Esophagus muscularis mucosa (tissue), 4 donors: ENCODE results near the gene CALML6. TPM values are rescaled to one million over a fixed set of nuclear protein-coding genes. Genes with fewer than 3 reads are reported as not detected.

Experiments used
- DNase-seq: peaks from one replicate; pipeline ENCODE4 v3.0.0-alpha.2; 2017; ENCODE audit errors: extremely low spot score
- H3K27ac ChIP-seq, 4 donors: fragments of 200-600 bp; sonication (generic); replicated peaks in 1 of 4; 1 replicate in 3 of 4; 2 replicates in 1 of 4; pipeline ENCODE4 v1.5.1; 2016 to 2019; ENCODE audit warnings: mild to moderate bottlenecking in 1 of 4
- H3K27me3 ChIP-seq, 4 donors: fragments of 200-600 bp; sonication (generic); one replicate each; pipeline versions ENCODE4 v1.5.1 to v1.6.0; 2016 to 2019
- H3K36me3 ChIP-seq, 4 donors: fragments of 200-600 bp; sonication (generic); one replicate each; pipeline ENCODE4 v1.5.1; 2016 to 2019
- H3K4me1 ChIP-seq, 4 donors: fragments of 200-600 bp; sonication (generic); one replicate each; pipeline ENCODE4 v1.5.1; 2016 to 2019
- H3K4me3 ChIP-seq, 4 donors: fragments of 200-600 bp; sonication (generic); 1 replicate in 2 of 4; 2 replicates in 2 of 4; pipeline ENCODE4 v1.5.1; 2016 to 2019; ENCODE audit warnings: mild to moderate bottlenecking in 4 of 4, moderate library complexity in 1 of 4
- H3K9me3 ChIP-seq, 4 donors: fragments of 200-600 bp; sonication (generic); 1 replicate in 3 of 4; 2 replicates in 1 of 4; pipeline ENCODE4 v1.5.1; 2016 to 2019
- EP300 ChIP-seq: sonication (generic); formaldehyde crosslinking; IDR thresholded peaks from one replicate; pipeline ENCODE4 v1.6.1; 2017; ENCODE audit warnings: antibody characterized with exemption
- POLR2A ChIP-seq: fragments of 450-650 bp; IDR thresholded peaks from one replicate; pipeline ENCODE4 v1.6.1; 2017; ENCODE audit warnings: antibody characterized with exemption, moderate library complexity, mild to moderate bottlenecking, low read depth
- POLR2AphosphoS5 ChIP-seq, 2 donors: sonication (generic); formaldehyde crosslinking; IDR thresholded peaks; one replicate each; pipeline ENCODE4 v1.6.1; 2017; ENCODE audit warnings: antibody characterized with exemption in 2 of 2
- WGBS: methylation state at CpG from one replicate; pipeline ENCODE4 v1.1.5; 2018; 5-methylcytosine and 5-hydroxymethylcytosine counted together
- intact Hi-C: fragments of 100-400 bp; cut with DNase I; formaldehyde crosslinking; loops from one replicate; pipeline ENCODE4 v1.15.1; 2023
- total RNA-seq, 4 donors: library from RNA; depleted of rRNA; stranded (reverse); fragments of >200 nt; gene quantifications; one replicate each; pipeline versions ENCODE4 v1.1.0 to v1.2.1, GENCODE V29; 2016
- TF ChIP-seq, protein P1 (sequence below), 3 experiments: fragments of 200-600 bp in 2 of 3; fragments of 450-650 bp in 1 of 3; sonication (generic) in 2 of 3; IDR thresholded peaks; one replicate each; pipeline ENCODE4 v1.5.1; 2017 to 2019; ENCODE audit warnings: antibody characterized with exemption in 3 of 3, mild to moderate bottlenecking in 2 of 3, moderate library complexity in 1 of 3

CALML6 gene
- total RNA-seq, 4 donors from 2014 or later = not detected

DNA sequence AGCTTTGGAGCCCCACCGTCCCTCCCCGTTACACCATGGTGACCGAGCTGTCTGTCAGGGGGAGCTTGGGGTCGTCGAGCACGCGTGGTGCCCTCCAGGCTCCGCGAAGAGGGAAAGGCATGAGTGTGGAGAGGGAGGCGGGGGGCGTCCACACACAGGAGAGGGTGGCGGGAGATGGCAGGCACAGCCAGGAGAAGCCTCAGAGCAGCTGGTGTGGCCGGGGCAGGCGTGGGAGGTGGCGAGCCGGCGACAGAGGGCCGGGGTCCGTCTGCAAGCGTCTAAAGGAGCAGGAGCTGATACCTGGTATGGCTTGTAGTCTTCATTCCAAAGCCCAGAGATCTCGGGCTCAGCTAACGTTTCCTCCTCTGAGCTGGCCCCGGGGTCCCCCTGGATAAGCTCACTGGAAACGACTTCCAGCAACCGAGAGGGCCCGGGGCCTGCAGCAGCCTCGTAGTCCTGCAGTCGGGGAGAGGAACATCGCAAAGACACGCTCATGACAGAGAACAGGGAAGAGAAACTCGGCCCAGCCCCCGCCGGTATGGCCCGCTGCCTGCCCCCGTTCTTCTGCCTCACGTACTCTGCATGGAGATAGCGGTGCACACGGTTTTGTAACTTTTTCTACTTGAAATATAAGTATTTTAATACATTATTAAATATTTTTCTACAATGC is 51.1 kb downstream of the CALML6 start:
- TF ChIP-seq EP300 = no peak
- no peak for TF ChIP-seq POLR2A
- TF ChIP-seq, protein P1, sequence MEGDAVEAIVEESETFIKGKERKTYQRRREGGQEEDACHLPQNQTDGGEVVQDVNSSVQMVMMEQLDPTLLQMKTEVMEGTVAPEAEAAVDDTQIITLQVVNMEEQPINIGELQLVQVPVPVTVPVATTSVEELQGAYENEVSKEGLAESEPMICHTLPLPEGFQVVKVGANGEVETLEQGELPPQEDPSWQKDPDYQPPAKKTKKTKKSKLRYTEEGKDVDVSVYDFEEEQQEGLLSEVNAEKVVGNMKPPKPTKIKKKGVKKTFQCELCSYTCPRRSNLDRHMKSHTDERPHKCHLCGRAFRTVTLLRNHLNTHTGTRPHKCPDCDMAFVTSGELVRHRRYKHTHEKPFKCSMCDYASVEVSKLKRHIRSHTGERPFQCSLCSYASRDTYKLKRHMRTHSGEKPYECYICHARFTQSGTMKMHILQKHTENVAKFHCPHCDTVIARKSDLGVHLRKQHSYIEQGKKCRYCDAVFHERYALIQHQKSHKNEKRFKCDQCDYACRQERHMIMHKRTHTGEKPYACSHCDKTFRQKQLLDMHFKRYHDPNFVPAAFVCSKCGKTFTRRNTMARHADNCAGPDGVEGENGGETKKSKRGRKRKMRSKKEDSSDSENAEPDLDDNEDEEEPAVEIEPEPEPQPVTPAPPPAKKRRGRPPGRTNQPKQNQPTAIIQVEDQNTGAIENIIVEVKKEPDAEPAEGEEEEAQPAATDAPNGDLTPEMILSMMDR (IDR thresholded peaks at IDR 0.05) = no peak
- no peak for TF ChIP-seq POLR2AphosphoS5 (IDR thresholded peaks at IDR 0.05)
- H3K27me3 ChIP-seq = peaks cover 0 to 78% (median 4%) of the 10 kb centered on the region in 4 donors
- WGBS = 55% methylated on average over 37 of the region's 38 CpGs

More for the DNA sequence above, 51.1 kb downstream of the CALML6 start:
- Histone ChIP-seq H3K4me3 (no peak overlapping the region), H3K4me1 (no peaks in the 10 kb centered on the region), H3K27ac (no peak overlapping the region), H3K9me3 (no peaks in the 10 kb centered on the region), H3K36me3 (no peaks in the 10 kb centered on the region)
- intact Hi-C loops = no loop called here
- DNase-seq = no peak

Other genes with a start within 250 kb of the CALML6 start
- gene SLC35E2B, start 222.5 kb upstream of the CALML6 start, total RNA-seq = 10 to 100 TPM; 25.7 to 65.0 (median 35.6) TPM
- gene CDK11A, start 190.9 kb upstream of the CALML6 start, total RNA-seq = 10 to 100 TPM; 18.2 to 46.9 (median 31.4) TPM
- 100 to 1,000 TPM in 1 of 4 donors, 10 to 100 TPM in 3; 66.4 to 119 (median 82.7) TPM for gene NADK, start 136.8 kb upstream of the CALML6 start, total RNA-seq
- 100 to 1,000 TPM; 124 to 166 (median 161) TPM for gene GNB1, start 24.2 kb upstream of the CALML6 start, total RNA-seq
- 1 to 10 TPM in 3 of 4 donors, not detected in 1; 1.4 to 6.3 (median 4.2) TPM for gene TMEM52, start 4.0 kb downstream of the CALML6 start, total RNA-seq
- gene CFAP74, start 88.5 kb downstream of the CALML6 start, total RNA-seq = not detected
- not detected for gene GABRD, start 104.1 kb downstream of the CALML6 start, total RNA-seq
- gene PRKCZ, start 135.2 kb downstream of the CALML6 start, total RNA-seq = 1 to 10 TPM; 3.1 to 5.4 (median 4.7) TPM